K562 (cell line): ENCODE measurements around the gene ZNF747. TPM values are rescaled to one million over a fixed set of nuclear protein-coding genes. Genes with fewer than 3 reads are reported as not detected.

Source experiments
- ARID3A ChIP-seq: IDR thresholded peaks from 2 replicates; pipeline ENCODE4 v1.6.1; 2012; ENCODE audit warnings: low read depth, low read length, improper control_type of control experiment, borderline replicate concordance
- BACH1 ChIP-seq: fragments of 200-800 bp; sonication (Bioruptor generic); IDR thresholded peaks from 2 replicates; pipeline ENCODE4 v1.6.1; 2016; ENCODE audit warnings: missing genetic modification characterization, missing compliant biosample characterization
- BRCA1 ChIP-seq, 2 experiments: fragments of 450-650 bp in 1 of 2; sonication (generic) in 1 of 2; formaldehyde crosslinking in 1 of 2; IDR thresholded peaks; 2 replicates each; pipeline versions ENCODE4 v1.5.0 to v1.6.1; 2017 to 2020; ENCODE audit warnings: mild to moderate bottlenecking in 1 of 2, missing genetic modification reagents in 1 of 2
- FOS ChIP-seq: IDR thresholded peaks from 3 replicates; pipeline ENCODE4 v1.6.1; 2011; ENCODE audit not compliant: insufficient read length; ENCODE audit errors: extremely low read depth
- GTF2F1 ChIP-seq: IDR thresholded peaks from 2 replicates; pipeline ENCODE4 v1.6.1; 2011; ENCODE audit warnings: low read depth, low read length, improper control_type of control experiment
- HMGXB4 ChIP-seq: sonication (generic); formaldehyde crosslinking; IDR thresholded peaks from 2 replicates; pipeline ENCODE4 v1.8.1; 2023; ENCODE audit warnings: mild to moderate bottlenecking, missing genetic modification reagents
- MAFF ChIP-seq: IDR thresholded peaks from 2 replicates; pipeline ENCODE4 v1.6.1; 2012; ENCODE audit warnings: low read length, improper control_type of control experiment
- RFX7 ChIP-seq: fragments of 250-450 bp; sonication (Bioruptor Pico); IDR thresholded peaks from 2 replicates; pipeline ENCODE4 v1.5.1; 2021; ENCODE audit warnings: mild to moderate bottlenecking
- SRSF7 ChIP-seq: fragments of 200-400 bp; formaldehyde crosslinking; optimal IDR thresholded peaks from 2 replicates; pipeline ENCODE3; 2017; ENCODE audit warnings: mild to moderate bottlenecking, low read depth, low read length
- TAF15 ChIP-seq: fragments of 200-400 bp; formaldehyde crosslinking; IDR thresholded peaks from 2 replicates; pipeline ENCODE4 v1.6.1; 2017; ENCODE audit warnings: mild to moderate bottlenecking, low read depth, low read length, moderate library complexity
- TEAD2 ChIP-seq: fragments of 450-650 bp; IDR thresholded peaks from 2 replicates; pipeline ENCODE4 v1.6.1; 2016; ENCODE audit warnings: missing genetic modification characterization, control low read depth, missing compliant biosample characterization
- THRA ChIP-seq: fragments of 450-650 bp; IDR thresholded peaks from 2 replicates; pipeline ENCODE4 v1.6.1; 2017; ENCODE audit warnings: mild to moderate bottlenecking, moderate library complexity
- U2AF1 ChIP-seq: fragments of 200-400 bp; formaldehyde crosslinking; optimal IDR thresholded peaks from 2 replicates; pipeline ENCODE3; 2017; ENCODE audit warnings: mild to moderate bottlenecking, low read depth, low read length, moderate library complexity
- ZBED1 ChIP-seq: IDR thresholded peaks from 2 replicates; pipeline ENCODE4 v1.6.1; 2014
- ZKSCAN1 ChIP-seq: fragments of 150-350 bp; IDR thresholded peaks from 2 replicates; pipeline ENCODE4 v1.6.1; 2016; ENCODE audit warnings: low read depth, low read length
- ZNF12 ChIP-seq: sonication (generic); formaldehyde crosslinking; IDR thresholded peaks from 2 replicates; pipeline ENCODE4 v1.4.0; 2020; ENCODE audit warnings: mild to moderate bottlenecking, missing genetic modification reagents
- ZNF57 ChIP-seq: fragments of 450-650 bp; formaldehyde crosslinking; IDR thresholded peaks from 2 replicates; pipeline ENCODE4 v1.4.0; 2020; ENCODE audit warnings: mild to moderate bottlenecking, moderate library complexity
- ZNF77 ChIP-seq: fragments of 250-450 bp; sonication (Bioruptor Pico); IDR thresholded peaks from 2 replicates; pipeline ENCODE4 v1.5.0; 2020
- polyA plus RNA-seq, 8 experiments: library from polyadenylated mRNA; depleted of rRNA in 4 of 8; stranded (reverse) in 5 of 8; unstranded in 3 of 8; fragments of >200 nt; fragmentation: Nextera tagmentation in 2 of 8; fragmentation: Illumina TruSeq in 1 of 8; extraction: Ambion mirVana in 2 of 8; extraction: Trizol in 1 of 8; gene quantifications; 2 replicates each; pipeline versions ENCODE4 v1.2.1 to v1.2.3, GENCODE V29; 2011 to 2014; ENCODE audit warnings: inconsistent platforms in 1 of 8, missing spikeins in 1 of 8
- total RNA-seq, 7 experiments: library from RNA; depleted of rRNA in 6 of 7; stranded (reverse); fragments of >200 nt in 6 of 7; fragmentation: Illumina TruSeq in 2 of 7; extraction: Trizol in 2 of 7; gene quantifications; 2 replicates each; pipeline versions ENCODE4 v1.2.1 to v1.2.3, GENCODE V29; 2011 to 2021; ENCODE audit warnings: low replicate concordance in 1 of 7
- TF ChIP-seq, protein P1 (sequence below): fragments of 250-450 bp; sonication (Bioruptor Pico); IDR thresholded peaks from 2 replicates; pipeline ENCODE4 v1.4.0; 2020; ENCODE audit warnings: mild to moderate bottlenecking, moderate library complexity
- TF ChIP-seq, protein P2 (sequence below): fragments of 250-450 bp; sonication (Bioruptor Pico); IDR thresholded peaks from 2 replicates; pipeline ENCODE4 v1.8.0; 2022; ENCODE audit warnings: moderate library complexity, mild to moderate bottlenecking, inconsistent platforms
- TF ChIP-seq, protein P3 (sequence below): fragments of 450-650 bp; formaldehyde crosslinking; IDR thresholded peaks from 2 replicates; pipeline ENCODE4 v1.4.0; 2020; ENCODE audit warnings: mild to moderate bottlenecking, mixed read lengths

Gene ZNF747
- total and polyA plus RNA-seq, 9 of the 15 experiments (the other 6 are each of a cell fraction or from before 2014, with no cell fraction given), result 0.14 to 3.3 (median 1.5) TPM

GRCh38 chr16:30491744-30492308 lies 42.8 kb downstream of the ZNF747 start (continued):
- TF ChIP-seq, protein P1, sequence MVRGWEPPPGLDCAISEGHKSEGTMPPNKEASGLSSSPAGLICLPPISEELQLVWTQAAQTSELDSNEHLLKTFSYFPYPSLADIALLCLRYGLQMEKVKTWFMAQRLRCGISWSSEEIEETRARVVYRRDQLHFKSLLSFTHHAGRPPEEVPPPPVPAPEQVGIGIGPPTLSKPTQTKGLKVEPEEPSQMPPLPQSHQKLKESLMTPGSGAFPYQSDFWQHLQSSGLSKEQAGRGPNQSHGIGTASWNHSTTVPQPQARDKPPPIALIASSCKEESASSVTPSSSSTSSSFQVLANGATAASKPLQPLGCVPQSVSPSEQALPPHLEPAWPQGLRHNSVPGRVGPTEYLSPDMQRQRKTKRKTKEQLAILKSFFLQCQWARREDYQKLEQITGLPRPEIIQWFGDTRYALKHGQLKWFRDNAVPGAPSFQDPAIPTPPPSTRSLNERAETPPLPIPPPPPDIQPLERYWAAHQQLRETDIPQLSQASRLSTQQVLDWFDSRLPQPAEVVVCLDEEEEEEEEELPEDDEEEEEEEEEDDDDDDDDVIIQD (CRISPR knock-in tag), result no peak
- TF ChIP-seq, protein P2, sequence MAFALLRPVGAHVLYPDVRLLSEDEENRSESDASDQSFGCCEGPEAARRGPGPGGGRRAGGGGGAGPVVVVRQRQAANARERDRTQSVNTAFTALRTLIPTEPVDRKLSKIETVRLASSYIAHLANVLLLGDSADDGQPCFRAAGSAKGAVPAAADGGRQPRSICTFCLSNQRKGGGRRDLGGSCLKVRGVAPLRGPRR (CRISPR knock-in tag), result no peak
- TF ChIP-seq MAFF, result no peak
- TF ChIP-seq ZKSCAN1, result no peak
- no peak for TF ChIP-seq U2AF1
- TF ChIP-seq ZNF57 (CRISPR knock-in tag), result no peak
- no peak for TF ChIP-seq ZBED1
- no peak for TF ChIP-seq BRCA1 (IDR thresholded peaks at IDR 0.05)
- TF ChIP-seq BRCA1 (CRISPR knock-in tag; IDR thresholded peaks at IDR 0.05), result no peak
- TF ChIP-seq TAF15, result no peak
- TF ChIP-seq ARID3A, result no peak
- no peak for TF ChIP-seq BACH1
- no peak for TF ChIP-seq SRSF7
- TF ChIP-seq THRA, result no peak
- no peak for TF ChIP-seq ZNF12 (CRISPR knock-in tag)
- TF ChIP-seq RFX7 (CRISPR knock-in tag), result no peak
- TF ChIP-seq TEAD2 (tag), result peak; percentile 44; the same call in 1 of the 2 replicates
- TF ChIP-seq ZNF77 (CRISPR knock-in tag), result no peak
- peak; percentile 60 for TF ChIP-seq FOS
- no peak for TF ChIP-seq HMGXB4 (CRISPR knock-in tag)
- no peak for TF ChIP-seq GTF2F1
- TF ChIP-seq, protein P3, sequence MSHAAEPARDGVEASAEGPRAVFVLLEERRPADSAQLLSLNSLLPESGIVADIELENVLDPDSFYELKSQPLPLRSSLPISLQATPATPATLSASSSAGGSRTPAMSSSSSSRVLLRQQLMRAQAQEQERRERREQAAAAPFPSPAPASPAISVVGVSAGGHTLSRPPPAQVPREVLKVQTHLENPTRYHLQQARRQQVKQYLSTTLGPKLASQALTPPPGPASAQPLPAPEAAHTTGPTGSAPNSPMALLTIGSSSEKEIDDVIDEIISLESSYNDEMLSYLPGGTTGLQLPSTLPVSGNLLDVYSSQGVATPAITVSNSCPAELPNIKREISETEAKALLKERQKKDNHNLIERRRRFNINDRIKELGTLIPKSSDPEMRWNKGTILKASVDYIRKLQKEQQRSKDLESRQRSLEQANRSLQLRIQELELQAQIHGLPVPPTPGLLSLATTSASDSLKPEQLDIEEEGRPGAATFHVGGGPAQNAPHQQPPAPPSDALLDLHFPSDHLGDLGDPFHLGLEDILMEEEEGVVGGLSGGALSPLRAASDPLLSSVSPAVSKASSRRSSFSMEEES (CRISPR knock-in tag), result no peak
